C4-2B (cell line): Measurements from ENCODE around the gene ATP2B3.

Experiments used
- CTCF ChIP-seq: fragments of 450-650 bp; conservative IDR thresholded peaks from 2 replicates; pipeline ENCODE4 v1.5.1; 2017; ENCODE audit warnings: mild to moderate bottlenecking
- ZFX ChIP-seq: fragments of 450-650 bp; IDR thresholded peaks from 2 replicates; pipeline ENCODE4 v1.6.1; 2017

DNA sequence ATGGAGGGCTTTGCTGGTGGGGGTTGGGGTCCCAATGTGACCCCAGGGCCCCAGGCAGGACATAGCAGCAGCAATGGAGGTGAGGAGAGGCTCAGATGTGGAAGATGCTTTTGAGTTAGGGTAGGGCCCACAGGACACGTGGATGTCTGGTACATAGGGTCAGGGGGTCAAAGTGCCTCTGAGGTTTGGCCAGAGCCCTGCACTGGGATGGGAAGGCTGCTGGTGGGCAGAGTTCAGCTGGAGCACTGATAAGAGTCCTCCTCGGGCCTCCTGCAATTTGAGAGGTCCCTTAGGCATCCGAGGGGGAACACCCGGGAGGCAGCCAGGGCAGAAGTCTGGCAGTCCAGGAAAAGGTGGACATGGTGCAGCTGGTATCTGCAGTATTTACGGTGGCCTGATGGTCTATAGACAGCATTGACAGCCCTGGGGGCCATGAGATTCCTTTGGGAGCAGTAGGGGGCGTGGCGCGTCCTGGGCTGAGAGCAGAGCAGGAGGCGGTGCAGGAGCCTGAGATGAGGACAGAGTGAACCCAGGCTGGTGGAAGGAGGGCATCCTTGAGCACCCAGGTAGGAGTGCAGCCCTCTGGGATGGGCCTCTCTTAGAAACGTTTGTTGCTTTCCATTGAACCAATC is 58.9 kb downstream of the ATP2B3 start:
- TF ChIP-seq CTCF (no peak), ZFX (no peak)
